ENCODE results near the gene CD3G. TPM values are rescaled to one million over a fixed set of nuclear protein-coding genes. Genes with fewer than 3 reads are reported as not detected.

CD3G gene
- total and polyA plus RNA-seq, 9 of the 15 experiments (the other 6 are each of a cell fraction or from before 2014, with no cell fraction given), result 0.30 to 1.7 (median 0.47) TPM

GRCh38 chr11:118338637-118339061, 5.5 kb upstream of the CD3G start:
- H3K27me3 ChIP-seq (ENCODE audit: control insufficient read depth in 2 of 2, insufficient read depth in 2 of 2, low read length in 2 of 2), result no peaks in the 10 kb centered on the region
- H3K4me2 ChIP-seq (ENCODE audit: insufficient read depth, low read length), result peak overlapping the region; percentile 61
- H2AFZ ChIP-seq (ENCODE audit: low read depth, low read length), result peak overlapping the region; percentile 64
- H3K36me3 ChIP-seq (ENCODE audit: control insufficient read depth, insufficient read depth, low read length), result no peaks in the 10 kb centered on the region
- H3K9me3 ChIP-seq (replicated peaks; ENCODE audit: control insufficient read depth, insufficient read depth, low read depth, low read length), result no peaks in the 10 kb centered on the region
- ATAC-seq (peak; percentile 78), DNase-seq (ENCODE audit: extremely low read depth in 1 of 4, low spot score in 3 of 4) (peak; percentile 66 to 74 (median 68)), FAIRE-seq (peak; percentile 44)
- no peaks in the 10 kb centered on the region for H4K20me1 ChIP-seq (replicated peaks; ENCODE audit: control insufficient read depth, insufficient read depth, low read length)
- intact Hi-C loops (cut with micrococcal nuclease), result no loop called here
- H3K4me3 ChIP-seq, result no peak overlapping the region
- no TSS peak for BruUV-seq (replicated peaks)
- peaks cover 8% of the 10 kb centered on the region; the same call in 2 of the 3 replicates for H3K79me2 ChIP-seq (ENCODE audit: control insufficient read depth, insufficient read depth, low read length)
- in situ Hi-C loops (cut with MboI), result no loop called here
- ChIA-PET POLR2A (interaction anchor here (0.9 kb wide), 1 partner anchor 25 kb away, joined by 3 read pairs; no protein-coding TSS in a partner anchor), CTCF (ENCODE audit: low intra/inter-chr PET ratio) (no interaction called here)
- peaks cover 12 to 43% of the 10 kb centered on the region in 2 experiments for H3K4me1 ChIP-seq (replicated peaks in 1 of 2; ENCODE audit: control insufficient read depth in 2 of 2, insufficient read depth in 2 of 2, low read length in 2 of 2)
- no peaks in the 10 kb centered on the region for H3K9me1 ChIP-seq (ENCODE audit: control insufficient read depth, insufficient read depth, low read length)
- peak overlapping the region; percentile 10; the same call in 1 of the 3 replicates for H3K27ac ChIP-seq (ENCODE audit: extremely low read depth, low read depth, low read length)
- 37% methylated on average over 7 of the region's 7 CpGs for WGBS (ENCODE audit: insufficient coverage, low coverage, missing lambda C conversion rate)
- peak overlapping the region; percentile 2 to 18; a peak in 2 of 4 replicates for H3K9ac ChIP-seq (ENCODE audit: insufficient read depth in 1 of 2, low read depth in 2 of 2, low read length in 2 of 2)
- TF ChIP-seq KLF6 (CRISPR knock-in tag; IDR thresholded peaks at IDR 0.05; ENCODE audit: borderline replicate concordance) (no peak), SAFB2 (IDR thresholded peaks at IDR 0.05; ENCODE audit: borderline replicate concordance, low read depth, low read length, severe bottlenecking) (no peak), ZBTB40 (IDR thresholded peaks at IDR 0.05) (no peak), ZBTB40 (CRISPR knock-in tag; IDR thresholded peaks at IDR 0.05) (no peak), NFATC3 (IDR thresholded peaks at IDR 0.05) (peak; percentile 94), MEF2D (tag; conservative IDR thresholded peaks at IDR 0.05; ENCODE audit: low read depth) (0 out of 2 replicates have a peak, but pooled peaks have one; percentile 27), FOXJ2 (tag; IDR thresholded peaks at IDR 0.05) (no peak), ZNF239 (CRISPR knock-in tag; IDR thresholded peaks at IDR 0.05) (peak; percentile 28; the same call in 1 of the 2 replicates), TRIM28 (IDR thresholded peaks at IDR 0.05) (no peak), FOXK2 (conservative IDR thresholded peaks at IDR 0.05 in 1 of 2, IDR thresholded peaks at IDR 0.05 in 1 of 2; ENCODE audit: low read depth in 2 of 2) (peak in 1 of 2 experiments; percentile 71; a peak in 3 of 4 replicates), BCL6 (CRISPR knock-in tag; IDR thresholded peaks at IDR 0.05) (no peak), CBFA2T3 (IDR thresholded peaks at IDR 0.05) (no peak), ATF3 (IDR thresholded peaks at IDR 0.05) (no peak; the same call in 1 of the 2 replicates), ATF3 (CRISPR knock-in tag; conservative IDR thresholded peaks at IDR 0.05) (no peak), KLF16 (IDR thresholded peaks at IDR 0.05) (no peak)
